GM12873 (cell line): Measurements from ENCODE around the gene SSBP3.

Source experiments
- CTCF ChIP-seq: IDR thresholded peaks from 2 replicates; pipeline ENCODE4 v1.5.1; 2012; ENCODE audit warnings: low read depth, mild to moderate bottlenecking, moderate library complexity, low read length, control low read depth; ENCODE audit not compliant: insufficient read depth; ENCODE audit errors: missing control alignments

The SSBP3 gene

DNA sequence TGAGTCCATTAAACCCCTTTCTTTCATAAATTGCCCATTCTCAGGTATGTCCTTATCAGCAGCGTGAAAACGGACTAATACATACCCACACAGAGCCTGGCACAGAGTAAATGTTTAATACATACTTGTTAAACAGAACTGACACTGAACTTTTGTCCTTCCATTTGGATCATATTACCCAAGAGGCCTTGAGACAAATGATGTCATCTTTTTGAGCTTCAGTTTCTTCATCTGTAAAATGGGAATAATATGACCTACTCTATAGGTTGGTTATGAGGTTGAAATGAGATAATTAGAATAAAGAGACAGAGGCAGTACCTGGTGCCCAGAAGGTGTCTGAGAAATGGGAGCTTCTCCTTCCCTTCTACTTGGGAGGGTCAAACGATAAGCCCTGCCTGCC is 220.1 kb downstream of the SSBP3 start:
- TF ChIP-seq CTCF, result no peak

DNA sequence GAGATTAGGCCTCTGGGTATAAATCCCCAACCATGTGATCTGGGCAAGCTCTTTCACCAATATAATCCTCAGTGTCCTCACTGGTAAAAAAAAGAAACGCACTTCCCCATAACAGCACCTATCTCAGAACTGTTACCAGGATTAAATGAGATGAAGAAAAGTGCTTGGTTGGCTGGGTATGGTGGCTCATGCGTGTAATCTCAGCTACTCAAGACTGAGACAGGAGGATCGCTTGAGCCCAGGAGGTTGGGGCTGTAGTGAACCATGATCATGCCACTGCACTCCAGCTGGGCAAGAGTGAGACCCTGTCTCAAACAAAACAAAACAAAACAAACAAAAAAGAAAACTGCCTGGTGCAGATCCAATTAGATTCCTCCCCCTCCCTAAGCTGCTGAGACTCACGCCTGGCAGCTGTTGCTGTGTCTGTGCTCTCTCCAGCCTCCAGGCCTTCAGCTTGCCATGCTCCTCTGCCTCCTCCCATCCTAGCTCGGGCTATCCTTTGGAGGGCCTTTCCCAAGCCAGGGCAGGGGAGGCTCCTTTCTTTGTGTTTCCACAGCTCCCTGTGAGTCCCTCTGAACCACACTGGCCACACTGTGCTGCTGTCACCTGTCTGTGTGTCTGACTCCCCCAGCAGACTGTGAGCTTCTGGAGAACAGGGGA is 225.4 kb downstream of the SSBP3 start:
- no peak for TF ChIP-seq CTCF

- no peak for TF ChIP-seq CTCF
These were observed 227.7 kb downstream of the SSBP3 start for GRCh38 chr1:54178296-54179070.

GRCh38 chr1:54177726-54178125 is 228.5 kb downstream of the SSBP3 start:
- TF ChIP-seq CTCF, result no peak

DNA sequence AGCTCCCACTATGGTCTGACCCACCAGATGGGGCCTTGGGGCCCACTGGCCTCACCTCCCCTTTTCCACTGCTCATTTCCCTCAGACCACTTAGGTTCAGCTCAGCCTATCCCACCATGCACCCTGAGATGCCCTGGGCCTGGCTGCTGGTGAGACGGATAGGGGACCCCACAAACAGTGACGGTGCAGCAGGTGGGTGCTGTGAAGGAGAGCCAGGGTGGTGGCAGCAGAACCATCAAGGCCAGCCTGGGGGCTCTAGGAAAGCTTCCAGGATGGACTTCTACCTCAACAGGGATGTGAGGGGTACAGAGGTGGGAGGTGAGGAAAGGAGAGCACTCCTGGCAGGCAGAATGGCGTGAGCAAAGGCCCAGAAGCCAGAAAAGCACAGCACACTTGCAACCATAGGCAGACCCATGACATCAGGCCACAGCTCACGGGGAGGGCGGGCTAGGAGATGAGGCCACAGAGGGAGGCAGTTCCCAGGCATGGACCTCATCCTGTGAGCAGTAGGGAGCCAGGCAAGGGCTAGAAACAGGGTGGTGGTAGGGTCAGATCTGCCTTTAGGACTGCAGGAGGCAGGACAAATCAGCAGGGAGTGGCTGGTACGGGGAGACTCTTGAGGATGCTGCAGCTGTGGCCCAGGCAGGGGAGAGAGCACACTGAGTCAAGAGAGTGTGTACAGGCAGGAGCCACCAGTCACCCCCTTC is 229.4 kb downstream of the SSBP3 start:
- no peak for TF ChIP-seq CTCF
